Measurements from ENCODE around the gene XIAP. TPM values are rescaled to one million over a fixed set of nuclear protein-coding genes. Genes with fewer than 3 reads are reported as not detected.

Gene XIAP
- total and polyA plus RNA-seq, 4 donors: 8.5 to 58.6 (median 35.8) TPM

GRCh38 chrX:123851079-123851478 is 8.8 kb upstream of the XIAP start:
- no peak overlapping the region for H3K27ac ChIP-seq (ENCODE audit: low read depth in 1 of 2, low read length in 1 of 2)
- H3K27me3 ChIP-seq (ENCODE audit: control insufficient read depth in 3 of 3, insufficient read depth in 3 of 3, low read length in 2 of 3): no peaks in the 10 kb centered on the region
- 54 to 56% methylated on average over 1 of the region's 1 CpG for WGBS, 2 donors
- H3K9me3 ChIP-seq (ENCODE audit: control insufficient read depth in 4 of 4, insufficient read depth in 3 of 4, low read length in 3 of 4): no peaks in the 10 kb centered on the region
- no peak overlapping the region for H3K9ac ChIP-seq (ENCODE audit: insufficient read depth in 1 of 2, low read length in 2 of 2)
- DNase-seq (no peak), ATAC-seq (ENCODE audit: insufficient read depth, low FRiP score) (no peak)
- TF ChIP-seq CTCF (IDR thresholded peaks at IDR 0.05; ENCODE audit: control extremely low read depth, extremely low read depth): no peak
- no peak overlapping the region for H3K4me3 ChIP-seq
- H3K4me1 ChIP-seq (ENCODE audit: control insufficient read depth in 5 of 5, insufficient read depth in 5 of 5, low read length in 5 of 5): no peaks in the 10 kb centered on the region
- no peaks in the 10 kb centered on the region for H3K36me3 ChIP-seq (ENCODE audit: control insufficient read depth in 4 of 4, insufficient read depth in 4 of 4, low read length in 4 of 4)

GRCh38 chrX:123854329-123854728 is 5.5 kb upstream of the XIAP start:
- DNase-seq (no peak), ATAC-seq (ENCODE audit: insufficient read depth, low FRiP score) (no peak)
- no peaks in the 10 kb centered on the region for H3K4me1 ChIP-seq (ENCODE audit: control insufficient read depth in 5 of 5, insufficient read depth in 5 of 5, low read length in 5 of 5)
- no peak overlapping the region for H3K4me3 ChIP-seq
- no peak for TF ChIP-seq CTCF (IDR thresholded peaks at IDR 0.05; ENCODE audit: control extremely low read depth, extremely low read depth)
- H3K27ac ChIP-seq (ENCODE audit: low read depth in 1 of 2, low read length in 1 of 2): no peak overlapping the region
- H3K9me3 ChIP-seq (ENCODE audit: control insufficient read depth in 4 of 4, insufficient read depth in 3 of 4, low read length in 3 of 4): peaks cover 0 to 2% (median 0%) of the 10 kb centered on the region in 4 donors
- no peaks in the 10 kb centered on the region for H3K27me3 ChIP-seq (ENCODE audit: control insufficient read depth in 3 of 3, insufficient read depth in 3 of 3, low read length in 2 of 3)
- no peak overlapping the region for H3K9ac ChIP-seq (ENCODE audit: insufficient read depth in 1 of 2, low read length in 2 of 2)
- no peaks in the 10 kb centered on the region for H3K36me3 ChIP-seq (ENCODE audit: control insufficient read depth in 4 of 4, insufficient read depth in 4 of 4, low read length in 4 of 4)
- WGBS, 2 donors: 41 to 96% methylated on average over 2 of the region's 2 CpGs

- Histone ChIP-seq H3K4me1 (ENCODE audit: control insufficient read depth in 5 of 5, insufficient read depth in 5 of 5, low read length in 5 of 5) (peaks cover 0 to 4% (median 0%) of the 10 kb centered on the region in 5 donors), H3K4me3 (peak overlapping the region; percentile 39), H3K27ac (ENCODE audit: low read depth in 1 of 2, low read length in 1 of 2) (peak overlapping the region; percentile 95 to 99), H3K27me3 (ENCODE audit: control insufficient read depth in 3 of 3, insufficient read depth in 3 of 3, low read length in 2 of 3) (no peaks in the 10 kb centered on the region), H3K9ac (ENCODE audit: insufficient read depth in 1 of 2, low read length in 2 of 2) (peak overlapping the region in 1 of 2 donors; percentile 63), H3K9me3 (ENCODE audit: control insufficient read depth in 4 of 4, insufficient read depth in 3 of 4, low read length in 3 of 4) (peaks cover 0 to 2% (median 0%) of the 10 kb centered on the region in 4 donors), H3K36me3 (ENCODE audit: control insufficient read depth in 4 of 4, insufficient read depth in 4 of 4, low read length in 4 of 4) (no peaks in the 10 kb centered on the region)
- peak in 1 of 3 donors; percentile 83 for DNase-seq
- 6 to 19% methylated on average over 3 to 15 of the region's 15 CpGs for WGBS, 2 donors
- peak; percentile 29 for ATAC-seq (ENCODE audit: insufficient read depth, low FRiP score)
- no peak for TF ChIP-seq CTCF (IDR thresholded peaks at IDR 0.05; ENCODE audit: control extremely low read depth, extremely low read depth)
These were observed 426 bp upstream of the XIAP start for GRCh38 chrX:123859409-123859845.

GRCh38 chrX:123860983-123861382 is 1.1 kb downstream of the XIAP start:
- WGBS, 2 donors: 1 to 48% methylated on average over 4 of the region's 4 CpGs
- no peak for ATAC-seq (ENCODE audit: insufficient read depth, low FRiP score)
- peaks cover 0 to 2% (median 0%) of the 10 kb centered on the region in 4 donors for H3K9me3 ChIP-seq (ENCODE audit: control insufficient read depth in 4 of 4, insufficient read depth in 3 of 4, low read length in 3 of 4)
- no peak overlapping the region for H3K4me3 ChIP-seq
- H3K27ac ChIP-seq (ENCODE audit: low read depth in 1 of 2, low read length in 1 of 2): peak overlapping the region; percentile 64 to 99
- H3K36me3 ChIP-seq (ENCODE audit: control insufficient read depth in 4 of 4, insufficient read depth in 4 of 4, low read length in 4 of 4): no peaks in the 10 kb centered on the region
- TF ChIP-seq CTCF (IDR thresholded peaks at IDR 0.05; ENCODE audit: control extremely low read depth, extremely low read depth): no peak
- peaks cover 0 to 4% (median 0%) of the 10 kb centered on the region in 5 donors for H3K4me1 ChIP-seq (ENCODE audit: control insufficient read depth in 5 of 5, insufficient read depth in 5 of 5, low read length in 5 of 5)
- H3K9ac ChIP-seq (ENCODE audit: insufficient read depth in 1 of 2, low read length in 2 of 2): peak overlapping the region; percentile 9 to 93
- DNase-seq: peak in 2 of 3 donors; percentile 59 to 72
- H3K27me3 ChIP-seq (ENCODE audit: control insufficient read depth in 3 of 3, insufficient read depth in 3 of 3, low read length in 2 of 3): no peaks in the 10 kb centered on the region

Measured in lung (tissue), 12 donors.